Measurements from ENCODE around the gene RNF145. TPM values are rescaled to one million over a fixed set of nuclear protein-coding genes. Genes with fewer than 3 reads are reported as not detected.

The RNF145 gene
- total RNA-seq, 1 donor from 2014 or later: 71.0 TPM

- no peak overlapping the region for H3K27ac Mint-ChIP-seq (ENCODE audit: unreplicated experiment)
- H3K27me3 Mint-ChIP-seq (ENCODE audit: unreplicated experiment): no peaks in the 10 kb centered on the region
- H3K4me3 Mint-ChIP-seq (ENCODE audit: unreplicated experiment): no peak overlapping the region
- H3K4me1 Mint-ChIP-seq (ENCODE audit: low read depth, unreplicated experiment): peaks cover 6% of the 10 kb centered on the region
- H3K36me3 Mint-ChIP-seq (ENCODE audit: unreplicated experiment): no peaks in the 10 kb centered on the region
- no peaks in the 10 kb centered on the region for H3K9me3 Mint-ChIP-seq (ENCODE audit: unreplicated experiment)
- no peak for TF ChIP-seq CTCF (IDR thresholded peaks at IDR 0.05; ENCODE audit: partially characterized antibody, unreplicated experiment)
- DNase-seq: no peak
These were observed 10.1 kb downstream of the RNF145 start for GRCh38 chr5:159199225-159199624.

- Mint-ChIP-seq H3K4me1 (ENCODE audit: low read depth, unreplicated experiment) (peaks cover 5% of the 10 kb centered on the region), H3K4me3 (ENCODE audit: unreplicated experiment) (no peak overlapping the region)
These were observed 11.0 kb downstream of the RNF145 start for GRCh38 chr5:159198063-159199036.

GRCh38 chr5:159195775-159196174 is 13.6 kb downstream of the RNF145 start:
- Mint-ChIP-seq H3K27ac (ENCODE audit: unreplicated experiment) (no peak overlapping the region), H3K9me3 (ENCODE audit: unreplicated experiment) (no peaks in the 10 kb centered on the region), H3K36me3 (ENCODE audit: unreplicated experiment) (no peaks in the 10 kb centered on the region), H3K27me3 (ENCODE audit: unreplicated experiment) (no peaks in the 10 kb centered on the region), H3K4me3 (ENCODE audit: unreplicated experiment) (no peak overlapping the region), H3K4me1 (ENCODE audit: low read depth, unreplicated experiment) (no peaks in the 10 kb centered on the region)
- DNase-seq: no peak
- no peak for TF ChIP-seq CTCF (IDR thresholded peaks at IDR 0.05; ENCODE audit: partially characterized antibody, unreplicated experiment)

More at GRCh38 chr5:159198063-159199036, 11.0 kb downstream of the RNF145 start:
- Mint-ChIP-seq H3K36me3 (ENCODE audit: unreplicated experiment) (no peaks in the 10 kb centered on the region), H3K9me3 (ENCODE audit: unreplicated experiment) (no peaks in the 10 kb centered on the region), H3K27me3 (ENCODE audit: unreplicated experiment) (no peaks in the 10 kb centered on the region), H3K27ac (ENCODE audit: unreplicated experiment) (no peak overlapping the region)
- no peak for DNase-seq
- no peak for TF ChIP-seq CTCF (IDR thresholded peaks at IDR 0.05; ENCODE audit: partially characterized antibody, unreplicated experiment)

GRCh38 chr5:159190170-159190569 is 19.2 kb downstream of the RNF145 start:
- no peak for TF ChIP-seq CTCF (IDR thresholded peaks at IDR 0.05; ENCODE audit: partially characterized antibody, unreplicated experiment)
- Mint-ChIP-seq H3K27ac (ENCODE audit: unreplicated experiment) (no peak overlapping the region), H3K9me3 (ENCODE audit: unreplicated experiment) (no peaks in the 10 kb centered on the region), H3K27me3 (ENCODE audit: unreplicated experiment) (no peaks in the 10 kb centered on the region), H3K4me3 (ENCODE audit: unreplicated experiment) (no peak overlapping the region), H3K36me3 (ENCODE audit: unreplicated experiment) (no peaks in the 10 kb centered on the region), H3K4me1 (ENCODE audit: low read depth, unreplicated experiment) (no peaks in the 10 kb centered on the region)
- no peak for DNase-seq

GRCh38 chr5:159189310-159189709 is 20.0 kb downstream of the RNF145 start:
- H3K9me3 Mint-ChIP-seq (ENCODE audit: unreplicated experiment): no peaks in the 10 kb centered on the region

More at GRCh38 chr5:159189310-159189709, 20.0 kb downstream of the RNF145 start:
- no peak overlapping the region for H3K27ac Mint-ChIP-seq (ENCODE audit: unreplicated experiment)
- no peak overlapping the region for H3K4me3 Mint-ChIP-seq (ENCODE audit: unreplicated experiment)
- H3K27me3 Mint-ChIP-seq (ENCODE audit: unreplicated experiment): no peaks in the 10 kb centered on the region
- no peaks in the 10 kb centered on the region for H3K36me3 Mint-ChIP-seq (ENCODE audit: unreplicated experiment)
- H3K4me1 Mint-ChIP-seq (ENCODE audit: low read depth, unreplicated experiment): no peaks in the 10 kb centered on the region
- DNase-seq: no peak
- no peak for TF ChIP-seq CTCF (IDR thresholded peaks at IDR 0.05; ENCODE audit: partially characterized antibody, unreplicated experiment)
